ENCODE data around the gene SLC13A2. TPM values are rescaled to one million over a fixed set of nuclear protein-coding genes. Genes with fewer than 3 reads are reported as not detected.

SLC13A2 gene
- total RNA-seq, 1 experiment from 2014 or later = not detected

DNA sequence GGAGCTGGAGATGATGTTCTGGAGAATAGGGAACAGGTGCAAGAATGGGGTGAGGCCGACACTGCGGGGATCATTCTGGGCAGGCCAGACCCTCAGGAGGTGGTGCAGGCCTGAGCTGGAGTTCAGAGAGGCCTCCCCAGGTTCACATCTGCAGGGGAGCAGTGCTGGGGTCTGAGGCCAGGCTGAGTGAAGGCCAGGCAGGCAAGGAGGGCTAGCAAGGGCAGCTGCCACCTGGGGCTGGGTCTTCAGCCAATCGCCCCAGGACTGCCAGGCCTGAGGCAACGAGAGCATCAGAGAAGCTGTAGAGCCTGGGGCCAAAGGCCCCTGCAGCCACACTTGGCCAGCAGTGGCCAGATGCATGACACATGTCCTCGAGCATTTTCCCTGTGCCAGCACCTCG, 47.2 kb downstream of the SLC13A2 start:
- Histone ChIP-seq H4K20me1 (ENCODE audit: insufficient read depth) (no peaks in the 10 kb centered on the region), H3K27ac (ENCODE audit: low read depth, low read length) (no peak overlapping the region), H3K79me2 (ENCODE audit: insufficient read depth, low read length) (no peaks in the 10 kb centered on the region), H3K9ac (ENCODE audit: low read length) (no peak overlapping the region), H3K4me3 (replicated peaks in 1 of 2; ENCODE audit: low read depth in 1 of 2, low read length in 2 of 2) (no peak overlapping the region), H3K27me3 (ENCODE audit: insufficient read depth, low read length) (no peaks in the 10 kb centered on the region), H3K9me2 (ENCODE audit: insufficient read depth) (no peaks in the 10 kb centered on the region), H3K36me3 (ENCODE audit: control insufficient read depth in 1 of 2, insufficient read depth in 2 of 2, low read length in 2 of 2) (no peaks in the 10 kb centered on the region), H3K9me3 (ENCODE audit: control insufficient read depth in 1 of 2, insufficient read depth in 1 of 2, low read depth in 1 of 2, low read length in 2 of 2) (no peaks in the 10 kb centered on the region), H3K4me2 (ENCODE audit: low read length) (no peak overlapping the region), H3K4me1 (ENCODE audit: control insufficient read depth in 1 of 2, insufficient read depth in 2 of 2, low read length in 2 of 2) (peaks cover 0 to 5% of the 10 kb centered on the region in 2 experiments; a peak in 1 of 4 replicates), H2AFZ (ENCODE audit: low read depth, low read length, poor library complexity, severe bottlenecking) (no peak overlapping the region)
- BruUV-seq (replicated peaks) = no TSS peak
- POLR2A ChIA-PET = no interaction called here
- DNase-seq (ENCODE audit: low read depth, low spot score) (no peak), ATAC-seq (no peak)
- CTCF ChIA-PET = no interaction called here
- TF ChIP-seq, protein P1, sequence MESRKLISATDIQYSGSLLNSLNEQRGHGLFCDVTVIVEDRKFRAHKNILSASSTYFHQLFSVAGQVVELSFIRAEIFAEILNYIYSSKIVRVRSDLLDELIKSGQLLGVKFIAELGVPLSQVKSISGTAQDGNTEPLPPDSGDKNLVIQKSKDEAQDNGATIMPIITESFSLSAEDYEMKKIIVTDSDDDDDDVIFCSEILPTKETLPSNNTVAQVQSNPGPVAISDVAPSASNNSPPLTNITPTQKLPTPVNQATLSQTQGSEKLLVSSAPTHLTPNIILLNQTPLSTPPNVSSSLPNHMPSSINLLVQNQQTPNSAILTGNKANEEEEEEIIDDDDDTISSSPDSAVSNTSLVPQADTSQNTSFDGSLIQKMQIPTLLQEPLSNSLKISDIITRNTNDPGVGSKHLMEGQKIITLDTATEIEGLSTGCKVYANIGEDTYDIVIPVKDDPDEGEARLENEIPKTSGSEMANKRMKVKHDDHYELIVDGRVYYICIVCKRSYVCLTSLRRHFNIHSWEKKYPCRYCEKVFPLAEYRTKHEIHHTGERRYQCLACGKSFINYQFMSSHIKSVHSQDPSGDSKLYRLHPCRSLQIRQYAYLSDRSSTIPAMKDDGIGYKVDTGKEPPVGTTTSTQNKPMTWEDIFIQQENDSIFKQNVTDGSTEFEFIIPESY (IDR thresholded peaks at IDR 0.05; ENCODE audit: extremely low read depth, insufficient replicate concordance, low read length) = no peak
- TF ChIP-seq EGR1 (IDR thresholded peaks at IDR 0.05; ENCODE audit: low read depth) (no peak), SP1 (IDR thresholded peaks at IDR 0.05; ENCODE audit: low read depth) (no peak), ELF1 (IDR thresholded peaks at IDR 0.05; ENCODE audit: borderline replicate concordance, low read depth) (no peak), CBX3 (IDR thresholded peaks at IDR 0.05; ENCODE audit: low read depth) (no peak), POLR2AphosphoS5 (IDR thresholded peaks at IDR 0.05; ENCODE audit: low read depth, low read length) (no peak), YY1 (IDR thresholded peaks at IDR 0.05; ENCODE audit: extremely low read depth, insufficient replicate concordance, low read depth, low read length) (no peak), SIN3A (IDR thresholded peaks at IDR 0.05; ENCODE audit: low read depth) (no peak), FOSL1 (IDR thresholded peaks at IDR 0.05; ENCODE audit: low read depth) (no peak), SRF (IDR thresholded peaks at IDR 0.05; ENCODE audit: low read depth) (no peak), ZNF274 (IDR thresholded peaks at IDR 0.05; ENCODE audit: low read depth, low read length) (no peak), POLR2A (IDR thresholded peaks at IDR 0.05; ENCODE audit: borderline replicate concordance, extremely low read depth, insufficient read depth, insufficient read length) (no peak), CTCF (IDR thresholded peaks at IDR 0.05 in 2 of 3, conservative IDR thresholded peaks at IDR 0.05 in 1 of 3; ENCODE audit: borderline replicate concordance in 1 of 3, insufficient read depth in 1 of 3, low read depth in 2 of 3, low read length in 2 of 3) (no peak), ZFX (IDR thresholded peaks at IDR 0.05) (no peak), EZH2phosphoT487 (IDR thresholded peaks at IDR 0.05; ENCODE audit: borderline replicate concordance) (no peak), CEBPB (IDR thresholded peaks at IDR 0.05; ENCODE audit: low read depth) (no peak)
- TF ChIP-seq, protein P2, sequence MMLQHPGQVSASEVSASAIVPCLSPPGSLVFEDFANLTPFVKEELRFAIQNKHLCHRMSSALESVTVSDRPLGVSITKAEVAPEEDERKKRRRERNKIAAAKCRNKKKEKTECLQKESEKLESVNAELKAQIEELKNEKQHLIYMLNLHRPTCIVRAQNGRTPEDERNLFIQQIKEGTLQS (IDR thresholded peaks at IDR 0.05) = no peak
- RAD21 ChIA-PET (ENCODE audit: low non-redundant PET in 1 of 2, low total read pairs in 2 of 2, uncharacterized antibody in 2 of 2, unreplicated experiment in 2 of 2) = no interaction called here
- intact Hi-C loops (cut with micrococcal nuclease) = no loop called here

Data from HCT116 (cell line).